NB4 (cell line): ENCODE measurements around the gene RHBDF1.

Experiments
- CTCF ChIP-seq: IDR thresholded peaks from one replicate; pipeline ENCODE4 v1.5.1; 2012; ENCODE audit warnings: low read depth, low read length
- MAX ChIP-seq: IDR thresholded peaks from 2 replicates; pipeline ENCODE4 v1.6.1; 2011; ENCODE audit warnings: low read depth, low read length
- POLR2A ChIP-seq: IDR thresholded peaks from 2 replicates; pipeline ENCODE4 v1.6.1; 2011; ENCODE audit warnings: mild to moderate bottlenecking; ENCODE audit not compliant: insufficient read length; ENCODE audit errors: extremely low read depth

- TF ChIP-seq CTCF (no peak), MAX (no peak), POLR2A (no peak)
Measured at GRCh38 chr16:101586-101985, 29.2 kb upstream of the RHBDF1 start.
